ENCODE data around the gene VPS33B. TPM values are rescaled to one million over a fixed set of nuclear protein-coding genes. Genes with fewer than 3 reads are reported as not detected.

Gene VPS33B
- total and polyA plus RNA-seq, 2 of the 13 experiments (the other 11 are each of a cell fraction or from before 2014, with no cell fraction given) = 15.8 to 16.5 TPM

- intact Hi-C loops (cut with micrococcal nuclease; ENCODE audit: unreplicated experiment) = no loop called here
- in situ Hi-C loops (cut with HindIII; ENCODE audit: extremely low pct_ligation_motif_present, low pct_unique_long_range_greater_than_20kb) = no loop called here
Observed at GRCh38 chr15:91007266-91007665, 15.1 kb downstream of the VPS33B start.

More at GRCh38 chr15:91007266-91007665, 15.1 kb downstream of the VPS33B start:
- Histone ChIP-seq H3K27me3 (ENCODE audit: control insufficient read depth in 1 of 2, insufficient read depth in 2 of 2, low read length in 2 of 2) (no peaks in the 10 kb centered on the region; a peak in 1 of 5 replicates), H3K27ac (ENCODE audit: extremely low read length, insufficient read depth, low read length) (no peak overlapping the region), H2AFZ (ENCODE audit: low read length) (no peak overlapping the region), H3K36me3 (replicated peaks in 1 of 2; ENCODE audit: control insufficient read depth in 1 of 2, insufficient read depth in 2 of 2, low read length in 2 of 2) (peaks cover 18 to 61% of the 10 kb centered on the region in 2 experiments; a peak in 4 of 5 replicates), H4K20me1 (ENCODE audit: insufficient read depth, low read length) (no peaks in the 10 kb centered on the region), H3K4me3 (replicated peaks in 1 of 3; ENCODE audit: insufficient read depth in 1 of 3, low read depth in 2 of 3, low read length in 3 of 3) (no peak overlapping the region), H3K4me1 (ENCODE audit: insufficient read depth, low read length) (no peaks in the 10 kb centered on the region), H3K9me3 (ENCODE audit: low read length) (no peaks in the 10 kb centered on the region), H3K9ac (ENCODE audit: insufficient read depth, low read depth, low read length) (no peak overlapping the region), H3K79me2 (ENCODE audit: insufficient read depth, low read length) (no peaks in the 10 kb centered on the region), H3K4me2 (ENCODE audit: low read depth, low read length) (no peak overlapping the region)
- WGBS (ENCODE audit: low lambda C conversion rate) = 97% methylated on average over 3 of the region's 3 CpGs
- DNase-seq (ENCODE audit: low spot score) (no peak), FAIRE-seq (no peak), ATAC-seq (no peak)
- no peak for TF ChIP-seq NCOA2 (CRISPR knock-in tag; IDR thresholded peaks at IDR 0.05)
- TF ChIP-seq, protein P1, sequence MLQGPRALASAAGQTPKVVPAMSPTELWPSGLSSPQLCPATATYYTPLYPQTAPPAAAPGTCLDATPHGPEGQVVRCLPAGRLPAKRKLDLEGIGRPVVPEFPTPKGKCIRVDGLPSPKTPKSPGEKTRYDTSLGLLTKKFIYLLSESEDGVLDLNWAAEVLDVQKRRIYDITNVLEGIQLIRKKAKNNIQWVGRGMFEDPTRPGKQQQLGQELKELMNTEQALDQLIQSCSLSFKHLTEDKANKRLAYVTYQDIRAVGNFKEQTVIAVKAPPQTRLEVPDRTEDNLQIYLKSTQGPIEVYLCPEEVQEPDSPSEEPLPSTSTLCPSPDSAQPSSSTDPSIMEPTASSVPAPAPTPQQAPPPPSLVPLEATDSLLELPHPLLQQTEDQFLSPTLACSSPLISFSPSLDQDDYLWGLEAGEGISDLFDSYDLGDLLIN (CRISPR knock-in tag; IDR thresholded peaks at IDR 0.05; ENCODE audit: borderline replicate concordance) = no peak
- no peak for TF ChIP-seq CSRNP1 (CRISPR knock-in tag; IDR thresholded peaks at IDR 0.05)
- TF ChIP-seq, protein P2, sequence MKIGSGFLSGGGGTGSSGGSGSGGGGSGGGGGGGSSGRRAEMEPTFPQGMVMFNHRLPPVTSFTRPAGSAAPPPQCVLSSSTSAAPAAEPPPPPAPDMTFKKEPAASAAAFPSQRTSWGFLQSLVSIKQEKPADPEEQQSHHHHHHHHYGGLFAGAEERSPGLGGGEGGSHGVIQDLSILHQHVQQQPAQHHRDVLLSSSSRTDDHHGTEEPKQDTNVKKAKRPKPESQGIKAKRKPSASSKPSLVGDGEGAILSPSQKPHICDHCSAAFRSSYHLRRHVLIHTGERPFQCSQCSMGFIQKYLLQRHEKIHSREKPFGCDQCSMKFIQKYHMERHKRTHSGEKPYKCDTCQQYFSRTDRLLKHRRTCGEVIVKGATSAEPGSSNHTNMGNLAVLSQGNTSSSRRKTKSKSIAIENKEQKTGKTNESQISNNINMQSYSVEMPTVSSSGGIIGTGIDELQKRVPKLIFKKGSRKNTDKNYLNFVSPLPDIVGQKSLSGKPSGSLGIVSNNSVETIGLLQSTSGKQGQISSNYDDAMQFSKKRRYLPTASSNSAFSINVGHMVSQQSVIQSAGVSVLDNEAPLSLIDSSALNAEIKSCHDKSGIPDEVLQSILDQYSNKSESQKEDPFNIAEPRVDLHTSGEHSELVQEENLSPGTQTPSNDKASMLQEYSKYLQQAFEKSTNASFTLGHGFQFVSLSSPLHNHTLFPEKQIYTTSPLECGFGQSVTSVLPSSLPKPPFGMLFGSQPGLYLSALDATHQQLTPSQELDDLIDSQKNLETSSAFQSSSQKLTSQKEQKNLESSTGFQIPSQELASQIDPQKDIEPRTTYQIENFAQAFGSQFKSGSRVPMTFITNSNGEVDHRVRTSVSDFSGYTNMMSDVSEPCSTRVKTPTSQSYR (CRISPR knock-in tag; IDR thresholded peaks at IDR 0.05; ENCODE audit: borderline replicate concordance) = no peak
- no peak for TF ChIP-seq ZBTB14 (CRISPR knock-in tag; IDR thresholded peaks at IDR 0.05)
- TF ChIP-seq ZNF768 (CRISPR knock-in tag; IDR thresholded peaks at IDR 0.05) = no peak
- POLR2A ChIA-PET = no interaction called here
- no TSS peak for BruUV-seq (replicated peaks)
- CTCF ChIA-PET (ENCODE audit: low intra/inter-chr PET ratio, low total read pairs) = no interaction called here
